Heart right ventricle (tissue), 16 donors: ENCODE results near the gene ELOB. TPM values are rescaled to one million over a fixed set of nuclear protein-coding genes. Genes with fewer than 3 reads are reported as not detected.

ENCODE experiments used
- ATAC-seq, 8 donors: fragments of 200-7000 bp; cut with Tn5 transposase; one replicate each; pipeline ENCODE4 v1.9.1; 2020; ENCODE audit warnings: mild to moderate bottlenecking in 8 of 8, moderate library complexity in 8 of 8, moderate number of reproducible peaks in 1 of 8
- DNase-seq, 2 donors: peaks; one replicate each; pipeline ENCODE4 v3.0.0-alpha.2; 2020
- H3K27ac ChIP-seq, 10 donors: fragments of 200-600 bp; sonication (generic) in 2 of 10; one replicate each; pipeline versions ENCODE4 v1.5.0 to v1.8.0; 2020 to 2022; ENCODE audit warnings: mild to moderate bottlenecking in 3 of 10
- H3K27me3 ChIP-seq, 7 donors: fragments of 200-600 bp; one replicate each; pipeline ENCODE4 v1.8.0; 2021 to 2022; ENCODE audit warnings: mild to moderate bottlenecking in 2 of 7
- H3K36me3 ChIP-seq, 9 donors: fragments of 200-600 bp; sonication (generic) in 1 of 9; one replicate each; pipeline versions ENCODE4 v1.5.0 to v1.8.0; 2020 to 2022; ENCODE audit warnings: mild to moderate bottlenecking in 2 of 9
- H3K4me1 ChIP-seq, 9 donors: fragments of 200-600 bp; sonication (generic) in 1 of 9; one replicate each; pipeline versions ENCODE4 v1.5.0 to v1.8.0; 2020 to 2022; ENCODE audit warnings: mild to moderate bottlenecking in 4 of 9
- H3K4me3 ChIP-seq, 10 donors: fragments of 200-600 bp; sonication (generic) in 2 of 10; one replicate each; pipeline versions ENCODE4 v1.5.0 to v1.8.0; 2020 to 2022; ENCODE audit warnings: mild to moderate bottlenecking in 7 of 10, moderate library complexity in 2 of 10
- H3K9me3 ChIP-seq, 11 donors: fragments of 200-600 bp in 10 of 11; sonication (generic) in 2 of 11; one replicate each; pipeline versions ENCODE4 v1.5.0 to v1.8.0; 2013 to 2022; ENCODE audit warnings: mild to moderate bottlenecking in 2 of 11, control low read depth in 1 of 11, moderate library complexity in 1 of 11
- CTCF ChIP-seq, 9 donors: fragments of 200-600 bp; sonication (generic) in 2 of 9; IDR thresholded peaks; one replicate each; pipeline versions ENCODE4 v1.5.0 to v1.8.0; 2021 to 2022; ENCODE audit warnings: antibody characterized with exemption in 9 of 9, mild to moderate bottlenecking in 5 of 9, moderate library complexity in 1 of 9
- WGBS, 2 donors: extraction: QIAGEN DNeasy Blood & Tissue Kit; methylation state at CpG; one replicate each; pipeline ENCODE4 v1.1.7; 2013; ENCODE audit warnings: inconsistent platforms in 1 of 2; 5-methylcytosine and 5-hydroxymethylcytosine counted together
- intact Hi-C, 10 donors: fragments of 100-400 bp; cut with DNase I; formaldehyde crosslinking; loops; one replicate each; pipeline versions ENCODE4 v1.11.1 to v1.14.2; 2022
- polyA plus RNA-seq, 2 donors: library from polyadenylated mRNA; stranded (reverse); fragments of 200-250 nt; gene quantifications; one replicate each; pipeline ENCODE4 v1.2.3, GENCODE V29; 2013
- total RNA-seq, 10 donors: library from RNA; stranded (reverse); fragmentation: NEBNext Ultra II Directional in 3 of 10; extraction: Animal tissue kit (Norgen Biotek cat#: 25700) in 3 of 10; gene quantifications; one replicate each; pipeline versions ENCODE4 v1.2.1 to v1.2.4, GENCODE V29; 2021 to 2023
- donor health status: Arrhythmogenic right ventricular cardiomyopathy.
- donor health status: ischemic (EF 13 %, LVEDD 7.1; RV severe dilation, severe dysfunction).
- donor health status: healthy with polysubstance abuse.
- donor health status: DM: no; HTN: yes; CAD: no.
- donor health status: DM: no; HTN: no; CAD: no.
- donor health status: ischemic (EF 25% LVEDD 6.9; RV normal size, moderate dysfunction).
- donor health status: ischemic (EF 25% LVEDD 5.7; RV mildly dilated, moderate dysfunction).
- donor health status: healthy.
- donor health status: DM: yes; HTN: yes; CAD: no.
- donor health status: Ischemic cardiomyopathy.
- donor health status: ischemic (EF 35%, LVEDD 5.7; RV mildly dilated, moderate dysfunction).
- donor health status: nonischemic (EF 11% LVEDD 7.7; RV severe dilation, severe dysfunction).
- donor health status: DM: yes; HTN: yes; CAD: no.
- donor health status: PGD.
- donor health status: ischemic (EF 29% LVEDD 5.4; RV normal size, mild dysfunction).
- donor health status: nonischemic (EF 23%, LVEDD 6.1; RV moderate dilation, normal function).

The ELOB gene
- total and polyA plus RNA-seq, 12 donors: 248 to 1,196 (median 332) TPM

DNA sequence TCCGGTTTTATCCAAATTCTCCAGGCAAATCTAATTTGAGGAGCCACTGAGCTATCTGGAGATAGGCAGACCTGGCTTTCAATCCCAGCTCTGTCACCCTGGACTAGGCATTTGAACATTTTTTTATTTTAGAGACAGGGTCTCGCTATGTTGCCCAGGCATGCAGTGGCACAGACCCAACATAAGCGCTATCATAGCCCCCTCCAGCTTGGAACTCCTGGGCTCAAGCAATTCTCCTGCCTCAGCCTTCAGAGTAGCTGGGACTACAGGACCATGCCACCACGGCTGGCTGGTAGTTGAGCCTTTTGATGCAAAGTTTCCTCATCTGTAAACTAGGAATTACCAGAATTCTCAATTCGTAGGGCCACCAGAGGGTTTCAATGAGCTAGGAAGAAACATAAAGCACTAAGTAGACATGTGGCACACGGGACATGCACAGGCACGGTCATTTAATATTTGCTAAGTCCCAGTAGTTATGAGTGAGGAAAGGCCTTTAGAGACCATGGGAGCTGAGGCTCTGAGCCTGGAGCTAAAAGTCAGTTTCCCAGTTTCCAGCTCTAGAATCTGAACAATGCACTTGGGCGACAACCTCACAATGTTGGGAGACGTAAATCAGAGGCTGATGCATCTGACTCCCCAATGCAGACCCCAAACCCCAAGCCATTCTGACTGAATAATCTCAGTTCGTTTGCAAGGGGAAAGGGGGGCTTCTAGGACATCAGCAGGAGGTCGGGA, 1.1 kb downstream of the ELOB start:
- Histone ChIP-seq H3K9me3 (no peaks in the 10 kb centered on the region), H3K4me3 (peak overlapping the region; percentile 81 to 100 (median 98)), H3K36me3 (peaks cover 0 to 45% (median 19%) of the 10 kb centered on the region in 9 donors), H3K27me3 (no peaks in the 10 kb centered on the region), H3K27ac (peak overlapping the region in 6 of 10 donors; percentile 73 to 100 (median 88)), H3K4me1 (peaks cover 9 to 43% (median 28%) of the 10 kb centered on the region in 9 donors)
- TF ChIP-seq CTCF (IDR thresholded peaks at IDR 0.05): no peak
- 47 to 49% methylated on average over 11 of the region's 11 CpGs for WGBS, 2 donors
- ATAC-seq (no peak), DNase-seq (no peak)
- intact Hi-C loops: loop anchor here in 4 of 10 donors (1.0 to 10.0 kb wide), 4 partner anchors 21 to 89 kb away; partner anchors contain the start of gene SRRM2 (in 1 of the 4)

DNA sequence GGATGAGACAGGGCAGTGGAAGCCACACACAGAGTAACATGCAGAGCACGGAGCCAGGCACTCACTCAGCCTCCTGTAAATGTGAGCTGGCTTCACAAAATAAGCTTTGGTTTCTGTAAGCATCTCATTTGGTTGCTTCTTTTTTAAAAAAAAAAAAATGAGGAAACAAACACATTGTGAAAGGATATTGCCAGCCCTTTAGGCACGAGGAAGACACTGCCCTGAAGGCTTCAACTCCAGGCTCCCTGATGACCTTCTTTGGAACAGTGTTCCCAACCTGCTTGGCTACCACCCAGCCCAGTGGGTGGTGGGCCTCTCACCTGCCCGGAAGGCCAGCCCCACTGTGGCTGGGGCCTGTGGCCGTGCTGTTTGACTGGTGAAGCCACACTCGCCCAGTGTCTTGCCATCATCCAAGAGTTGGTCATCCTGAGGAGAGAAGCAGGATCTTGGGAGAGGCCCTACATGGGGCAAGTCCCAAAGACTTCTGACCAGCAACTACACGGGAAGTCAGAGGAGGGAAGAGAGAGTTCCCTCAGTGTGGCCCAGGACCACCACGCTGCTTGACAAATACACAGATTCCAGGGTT, 1.9 kb downstream of the ELOB start:
- DNase-seq (no peak), ATAC-seq (no peak)
- Histone ChIP-seq H3K4me3 (peak overlapping the region in 2 of 10 donors; percentile 81 to 95), H3K27me3 (no peaks in the 10 kb centered on the region), H3K9me3 (no peaks in the 10 kb centered on the region), H3K4me1 (peaks cover 9 to 44% (median 30%) of the 10 kb centered on the region in 9 donors), H3K36me3 (peaks cover 0 to 52% (median 26%) of the 10 kb centered on the region in 9 donors), H3K27ac (no peak overlapping the region)
- TF ChIP-seq CTCF (IDR thresholded peaks at IDR 0.05): no peak
- 75 to 82% methylated on average over 7 of the region's 7 CpGs for WGBS, 2 donors
- intact Hi-C loops: loop anchor here in 2 of 10 donors (2.0 to 10.0 kb wide), 2 partner anchors 20 to 90 kb away; no protein-coding TSS in a partner anchor

DNA sequence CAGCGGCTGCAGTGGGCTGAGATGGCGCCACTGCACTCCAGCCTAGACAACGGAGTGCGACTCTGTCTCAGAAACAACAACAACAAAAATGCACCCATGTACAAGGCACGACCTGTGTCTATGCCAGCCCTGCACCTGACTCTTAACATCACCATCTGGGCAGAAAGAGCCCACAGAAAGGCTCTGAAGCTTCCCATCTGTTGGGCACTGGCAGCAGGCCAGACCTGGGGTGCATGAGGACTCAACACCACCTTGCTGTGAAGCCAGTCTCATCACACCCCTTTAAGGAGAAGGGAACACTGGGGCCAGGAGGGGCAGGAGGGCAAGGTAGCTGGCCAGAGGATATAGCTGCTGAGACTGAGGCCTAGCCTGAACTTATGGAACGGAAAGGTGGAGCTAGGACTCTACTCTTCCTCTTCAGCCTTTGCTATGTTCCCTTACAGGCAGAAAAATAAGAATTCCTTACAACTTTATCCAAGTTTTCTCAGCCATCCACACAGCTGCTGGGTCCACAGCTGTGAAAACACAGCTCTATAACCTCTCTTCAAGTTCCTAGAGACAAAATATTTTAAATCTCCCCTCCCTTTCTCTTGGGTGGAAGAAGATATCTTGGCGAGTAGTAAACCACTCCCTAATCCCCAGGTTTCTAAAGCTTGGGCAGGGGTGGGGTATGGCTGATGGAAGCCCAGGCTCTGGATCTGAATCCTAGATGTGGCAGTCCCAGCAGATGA, 2.8 kb downstream of the ELOB start:
- Histone ChIP-seq H3K27me3 (no peaks in the 10 kb centered on the region), H3K4me1 (peaks cover 9 to 51% (median 30%) of the 10 kb centered on the region in 9 donors), H3K4me3 (no peak overlapping the region), H3K9me3 (no peaks in the 10 kb centered on the region), H3K36me3 (peaks cover 0 to 61% (median 35%) of the 10 kb centered on the region in 9 donors), H3K27ac (peak overlapping the region in 1 of 10 donors; percentile 26)
- intact Hi-C loops: loop anchor here in 2 of 10 donors (2.0 to 10.0 kb wide), 2 partner anchors 20 to 90 kb away; no protein-coding TSS in a partner anchor
- 75 to 83% methylated on average over 7 of the region's 7 CpGs for WGBS, 2 donors
- ATAC-seq (no peak), DNase-seq (no peak)
- TF ChIP-seq CTCF (IDR thresholded peaks at IDR 0.05): no peak
